K562 (cell line): ENCODE data around the gene ASCC3. TPM values are rescaled to one million over a fixed set of nuclear protein-coding genes. Genes with fewer than 3 reads are reported as not detected.

Experiments
- BCL6 ChIP-seq: fragments of 250-450 bp; sonication (Bioruptor Pico); IDR thresholded peaks from 2 replicates; pipeline ENCODE4 v1.4.0; 2020
- CCNT2 ChIP-seq: IDR thresholded peaks from 2 replicates; pipeline ENCODE4 v1.6.1; 2011; ENCODE audit warnings: borderline replicate concordance, low read depth, mild to moderate bottlenecking, moderate library complexity, mixed read lengths, low read length; ENCODE audit not compliant: insufficient read length; ENCODE audit errors: extremely low read depth
- CSDE1 ChIP-seq, 2 experiments: fragments of 450-650 bp; IDR thresholded peaks; 2 replicates each; pipeline ENCODE4 v1.6.1; 2016; ENCODE audit warnings: mild to moderate bottlenecking in 1 of 2
- ESRRA ChIP-seq: fragments of 450-650 bp; IDR thresholded peaks from 2 replicates; pipeline ENCODE4 v1.6.1; 2014; ENCODE audit warnings: low read depth, mild to moderate bottlenecking, moderate library complexity, borderline replicate concordance
- MBD2 ChIP-seq: sonication (generic); IDR thresholded peaks from 2 replicates; pipeline ENCODE4 v1.6.1; 2016; ENCODE audit warnings: low read depth, borderline replicate concordance
- PRMT5 ChIP-seq: sonication (generic); formaldehyde crosslinking; IDR thresholded peaks from 2 replicates; pipeline ENCODE4 v1.5.0; 2020; ENCODE audit warnings: missing genetic modification reagents
- SNIP1 ChIP-seq: fragments of 450-650 bp; IDR thresholded peaks from 2 replicates; pipeline ENCODE4 v1.7.1; 2017; ENCODE audit warnings: low read depth, mild to moderate bottlenecking
- ZNF184 ChIP-seq: sonication (generic); formaldehyde crosslinking; IDR thresholded peaks from 2 replicates; pipeline ENCODE4 v1.5.0; 2020; ENCODE audit warnings: missing genetic modification reagents
- polyA plus RNA-seq, 8 experiments: library from polyadenylated mRNA; depleted of rRNA in 4 of 8; stranded (reverse) in 5 of 8; unstranded in 3 of 8; fragments of >200 nt; fragmentation: Nextera tagmentation in 2 of 8; fragmentation: Illumina TruSeq in 1 of 8; extraction: Ambion mirVana in 2 of 8; extraction: Trizol in 1 of 8; gene quantifications; 2 replicates each; pipeline versions ENCODE4 v1.2.1 to v1.2.3, GENCODE V29; 2011 to 2014; ENCODE audit warnings: inconsistent platforms in 1 of 8, missing spikeins in 1 of 8
- total RNA-seq, 7 experiments: library from RNA; depleted of rRNA in 6 of 7; stranded (reverse); fragments of >200 nt in 6 of 7; fragmentation: Illumina TruSeq in 2 of 7; extraction: Trizol in 2 of 7; gene quantifications; 2 replicates each; pipeline versions ENCODE4 v1.2.1 to v1.2.3, GENCODE V29; 2011 to 2021; ENCODE audit warnings: low replicate concordance in 1 of 7
- TF ChIP-seq, protein P1 (sequence below), 2 experiments: fragments of 450-650 bp; formaldehyde crosslinking in 1 of 2; IDR thresholded peaks; 2 replicates each; pipeline versions ENCODE4 v1.4.0 to v1.6.1; 2014 to 2020; ENCODE audit warnings: mild to moderate bottlenecking in 2 of 2, borderline replicate concordance in 1 of 2, low read depth in 1 of 2
- TF ChIP-seq, protein P2 (sequence below), 3 experiments: IDR thresholded peaks in 2 of 3; conservative IDR thresholded peaks in 1 of 3; 2 replicates each; pipeline ENCODE4 v1.5.1; 2011 to 2012; ENCODE audit warnings: low read length in 3 of 3, mild to moderate bottlenecking in 3 of 3, control low read depth in 2 of 3, improper control_type of control experiment in 1 of 3, inconsistent platforms in 1 of 3, low read depth in 1 of 3, mixed read lengths in 1 of 3, moderate library complexity in 1 of 3; ENCODE audit not compliant: insufficient read depth in 2 of 3
- TF ChIP-seq, protein P3 (sequence below): sonication (generic); formaldehyde crosslinking; IDR thresholded peaks from 2 replicates; pipeline ENCODE4 v1.8.1; 2022; ENCODE audit warnings: missing genetic modification reagents

ASCC3 gene
- total and polyA plus RNA-seq, 9 of the 15 experiments (the other 6 are each of a cell fraction or from before 2014, with no cell fraction given), result 16.1 to 56.1 (median 33.9) TPM

DNA sequence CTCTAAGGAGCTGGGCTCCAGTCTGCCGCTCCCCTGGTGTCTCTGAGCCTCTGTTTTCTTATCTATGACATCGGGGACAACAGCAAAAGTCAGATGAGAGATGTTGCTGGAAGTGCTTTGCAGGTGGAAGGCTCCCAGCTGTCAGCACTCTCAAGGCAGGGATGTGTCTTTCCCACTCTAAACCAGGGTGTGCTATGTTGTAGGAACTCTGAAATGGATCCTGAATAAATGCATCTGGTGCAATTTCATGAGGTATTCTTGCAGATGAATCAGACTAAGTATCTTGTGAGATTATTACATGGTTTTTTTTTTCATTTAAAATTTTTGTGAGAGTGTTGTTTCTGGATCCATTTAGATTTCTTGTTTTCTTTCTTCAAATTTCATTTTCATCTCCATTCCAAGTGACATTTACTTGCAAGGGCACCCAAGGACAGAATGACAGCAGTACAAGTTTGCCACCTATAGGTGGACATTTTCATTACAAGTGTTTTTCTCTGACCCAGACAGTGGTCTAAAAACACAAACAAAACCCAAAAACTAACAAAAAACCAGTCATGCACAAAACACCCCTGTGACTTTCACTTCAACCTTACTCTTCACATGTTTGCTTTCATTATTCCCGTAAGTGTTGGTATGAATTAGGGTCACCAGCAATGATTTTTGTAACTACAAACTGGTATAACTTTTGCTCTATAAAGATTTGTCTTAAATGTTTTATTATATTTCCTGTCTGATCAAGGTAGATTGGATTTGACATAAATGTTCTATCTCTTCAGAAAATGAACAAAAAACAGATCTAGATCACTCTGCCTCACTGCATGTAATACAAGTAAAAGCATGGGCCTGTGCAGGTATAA, 401.7 kb downstream of the ASCC3 start (continued):
- TF ChIP-seq, protein P1, sequence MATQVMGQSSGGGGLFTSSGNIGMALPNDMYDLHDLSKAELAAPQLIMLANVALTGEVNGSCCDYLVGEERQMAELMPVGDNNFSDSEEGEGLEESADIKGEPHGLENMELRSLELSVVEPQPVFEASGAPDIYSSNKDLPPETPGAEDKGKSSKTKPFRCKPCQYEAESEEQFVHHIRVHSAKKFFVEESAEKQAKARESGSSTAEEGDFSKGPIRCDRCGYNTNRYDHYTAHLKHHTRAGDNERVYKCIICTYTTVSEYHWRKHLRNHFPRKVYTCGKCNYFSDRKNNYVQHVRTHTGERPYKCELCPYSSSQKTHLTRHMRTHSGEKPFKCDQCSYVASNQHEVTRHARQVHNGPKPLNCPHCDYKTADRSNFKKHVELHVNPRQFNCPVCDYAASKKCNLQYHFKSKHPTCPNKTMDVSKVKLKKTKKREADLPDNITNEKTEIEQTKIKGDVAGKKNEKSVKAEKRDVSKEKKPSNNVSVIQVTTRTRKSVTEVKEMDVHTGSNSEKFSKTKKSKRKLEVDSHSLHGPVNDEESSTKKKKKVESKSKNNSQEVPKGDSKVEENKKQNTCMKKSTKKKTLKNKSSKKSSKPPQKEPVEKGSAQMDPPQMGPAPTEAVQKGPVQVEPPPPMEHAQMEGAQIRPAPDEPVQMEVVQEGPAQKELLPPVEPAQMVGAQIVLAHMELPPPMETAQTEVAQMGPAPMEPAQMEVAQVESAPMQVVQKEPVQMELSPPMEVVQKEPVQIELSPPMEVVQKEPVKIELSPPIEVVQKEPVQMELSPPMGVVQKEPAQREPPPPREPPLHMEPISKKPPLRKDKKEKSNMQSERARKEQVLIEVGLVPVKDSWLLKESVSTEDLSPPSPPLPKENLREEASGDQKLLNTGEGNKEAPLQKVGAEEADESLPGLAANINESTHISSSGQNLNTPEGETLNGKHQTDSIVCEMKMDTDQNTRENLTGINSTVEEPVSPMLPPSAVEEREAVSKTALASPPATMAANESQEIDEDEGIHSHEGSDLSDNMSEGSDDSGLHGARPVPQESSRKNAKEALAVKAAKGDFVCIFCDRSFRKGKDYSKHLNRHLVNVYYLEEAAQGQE (IDR thresholded peaks at IDR 0.05; ENCODE audit: borderline replicate concordance), result peak; percentile 86; the same call in 1 of the 2 replicates
- TF ChIP-seq, protein P1 (CRISPR knock-in tag; IDR thresholded peaks at IDR 0.05; ENCODE audit: low read depth), result no peak
- TF ChIP-seq, protein P2, sequence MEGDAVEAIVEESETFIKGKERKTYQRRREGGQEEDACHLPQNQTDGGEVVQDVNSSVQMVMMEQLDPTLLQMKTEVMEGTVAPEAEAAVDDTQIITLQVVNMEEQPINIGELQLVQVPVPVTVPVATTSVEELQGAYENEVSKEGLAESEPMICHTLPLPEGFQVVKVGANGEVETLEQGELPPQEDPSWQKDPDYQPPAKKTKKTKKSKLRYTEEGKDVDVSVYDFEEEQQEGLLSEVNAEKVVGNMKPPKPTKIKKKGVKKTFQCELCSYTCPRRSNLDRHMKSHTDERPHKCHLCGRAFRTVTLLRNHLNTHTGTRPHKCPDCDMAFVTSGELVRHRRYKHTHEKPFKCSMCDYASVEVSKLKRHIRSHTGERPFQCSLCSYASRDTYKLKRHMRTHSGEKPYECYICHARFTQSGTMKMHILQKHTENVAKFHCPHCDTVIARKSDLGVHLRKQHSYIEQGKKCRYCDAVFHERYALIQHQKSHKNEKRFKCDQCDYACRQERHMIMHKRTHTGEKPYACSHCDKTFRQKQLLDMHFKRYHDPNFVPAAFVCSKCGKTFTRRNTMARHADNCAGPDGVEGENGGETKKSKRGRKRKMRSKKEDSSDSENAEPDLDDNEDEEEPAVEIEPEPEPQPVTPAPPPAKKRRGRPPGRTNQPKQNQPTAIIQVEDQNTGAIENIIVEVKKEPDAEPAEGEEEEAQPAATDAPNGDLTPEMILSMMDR (IDR thresholded peaks at IDR 0.05 in 2 of 3, conservative IDR thresholded peaks at IDR 0.05 in 1 of 3; ENCODE audit: insufficient read depth in 2 of 3, low read depth in 1 of 3, low read length in 3 of 3), result peak; percentile 65 to 86 (median 67); a peak in 5 of 6 replicates
- TF ChIP-seq BCL6 (CRISPR knock-in tag), result no peak
- TF ChIP-seq MBD2, result no peak
- no peak for TF ChIP-seq PRMT5 (CRISPR knock-in tag)
- TF ChIP-seq, protein P3, sequence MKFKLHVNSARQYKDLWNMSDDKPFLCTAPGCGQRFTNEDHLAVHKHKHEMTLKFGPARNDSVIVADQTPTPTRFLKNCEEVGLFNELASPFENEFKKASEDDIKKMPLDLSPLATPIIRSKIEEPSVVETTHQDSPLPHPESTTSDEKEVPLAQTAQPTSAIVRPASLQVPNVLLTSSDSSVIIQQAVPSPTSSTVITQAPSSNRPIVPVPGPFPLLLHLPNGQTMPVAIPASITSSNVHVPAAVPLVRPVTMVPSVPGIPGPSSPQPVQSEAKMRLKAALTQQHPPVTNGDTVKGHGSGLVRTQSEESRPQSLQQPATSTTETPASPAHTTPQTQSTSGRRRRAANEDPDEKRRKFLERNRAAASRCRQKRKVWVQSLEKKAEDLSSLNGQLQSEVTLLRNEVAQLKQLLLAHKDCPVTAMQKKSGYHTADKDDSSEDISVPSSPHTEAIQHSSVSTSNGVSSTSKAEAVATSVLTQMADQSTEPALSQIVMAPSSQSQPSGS, result no peak
- peak; percentile 92 for TF ChIP-seq ESRRA
- TF ChIP-seq CSDE1 (IDR thresholded peaks at IDR 0.05), result no peak
- no peak for TF ChIP-seq ZNF184 (CRISPR knock-in tag)
- no peak for TF ChIP-seq CCNT2
- no peak for TF ChIP-seq SNIP1
